HepG2 (cell line): ENCODE measurements around the gene PEX5L. TPM values are rescaled to one million over a fixed set of nuclear protein-coding genes. Genes with fewer than 3 reads are reported as not detected.

Experiments
- ATAC-seq: fragments of 200-7000 bp; cut with Tn5 transposase; 3 replicates; pipeline ENCODE4 v1.9.1; 2020; ENCODE audit warnings: mild to moderate bottlenecking, moderate library complexity
- BruUV-seq: library from RNA; stranded (reverse); fragments of 400-500 nt; replicated peaks from 2 replicates; lab custom pipeline; 2021; lab: Mats Ljungman, UMichigan
- CTCF ChIA-PET: fragments of 300-600 bp; formaldehyde crosslinking; extraction: SDS; loops from one replicate; lab custom pipeline; 2021; ENCODE audit warnings: low total read pairs, inconsistent platforms, low intra/inter-chr PET ratio; lab: Yijun Ruan, JAX
- POLR2A ChIA-PET: fragments of 350-600 bp; sonication (Branson Sonifier 250); formaldehyde crosslinking; loops from one replicate; lab custom pipeline; 2020; ENCODE audit warnings: antibody characterized with exemption, inconsistent platforms; lab: Yijun Ruan, JAX
- DNase-seq: peaks from one replicate; pipeline ENCODE4 v3.0.0-alpha.2; 2015; ENCODE audit warnings: low spot score
- FAIRE-seq: peaks from 3 replicates; lab custom pipeline; 2011; peaks lifted over from hg19 to GRCh38; lab: Jason Lieb, UNC
- H2AFZ ChIP-seq: one replicate; pipeline ENCODE4 v1.6.1; 2011; ENCODE audit warnings: low read length, inconsistent platforms
- H3K27ac ChIP-seq: fragments of 300-600 bp; 3 replicates; pipeline ENCODE4 v1.8.0; 2011; ENCODE audit warnings: mixed run types, mild to moderate bottlenecking, mixed read lengths, low read length, inconsistent platforms; ENCODE audit not compliant: insufficient read depth; ENCODE audit errors: extremely low read length
- H3K27me3 ChIP-seq, 2 experiments: fragments of 200-600 bp in 1 of 2; 2 replicates in 1 of 2; 3 replicates in 1 of 2; pipeline versions ENCODE4 v1.6.0 to v1.8.0; 2011; ENCODE audit warnings: low read length in 2 of 2, mild to moderate bottlenecking in 2 of 2, moderate library complexity in 2 of 2, inconsistent platforms in 1 of 2; ENCODE audit not compliant: insufficient read depth in 2 of 2, control insufficient read depth in 1 of 2
- H3K36me3 ChIP-seq, 2 experiments: fragments of 200-600 bp in 1 of 2; replicated peaks in 1 of 2; 2 replicates in 1 of 2; 3 replicates in 1 of 2; pipeline versions ENCODE4 v1.5.1 to v1.8.0; 2011; ENCODE audit warnings: low read length in 2 of 2, inconsistent platforms in 1 of 2; ENCODE audit not compliant: insufficient read depth in 2 of 2, control insufficient read depth in 1 of 2
- H3K4me1 ChIP-seq: 2 replicates; pipeline ENCODE4 v1.5.1; 2012; ENCODE audit warnings: low read length, inconsistent platforms; ENCODE audit not compliant: insufficient read depth
- H3K4me2 ChIP-seq: 2 replicates; pipeline ENCODE4 v1.6.0; 2011; ENCODE audit warnings: low read depth, low read length, inconsistent platforms
- H3K4me3 ChIP-seq, 3 experiments: fragments of 200-600 bp in 1 of 3; sonication (generic), shearing (Covaris generic) in 1 of 3; replicated peaks in 1 of 3; 2 replicates each; pipeline ENCODE4 v1.5.1; 2011 to 2016; ENCODE audit warnings: low read length in 3 of 3, inconsistent platforms in 2 of 3, low read depth in 2 of 3, mild to moderate bottlenecking in 2 of 3, control low read depth in 1 of 3, mixed read lengths in 1 of 3; ENCODE audit not compliant: insufficient read depth in 1 of 3
- H3K79me2 ChIP-seq: one replicate; pipeline ENCODE4 v1.6.1; 2011; ENCODE audit warnings: low read length, inconsistent platforms; ENCODE audit not compliant: insufficient read depth
- H3K9ac ChIP-seq: 2 replicates; pipeline ENCODE4 v1.6.0; 2011; ENCODE audit warnings: mild to moderate bottlenecking, low read depth, low read length, inconsistent platforms; ENCODE audit not compliant: insufficient read depth
- H3K9me3 ChIP-seq: 2 replicates; pipeline ENCODE4 v1.5.1; 2012; ENCODE audit warnings: mild to moderate bottlenecking, low read length
- H4K20me1 ChIP-seq: 2 replicates; pipeline ENCODE4 v1.6.0; 2011; ENCODE audit warnings: inconsistent platforms, mild to moderate bottlenecking, low read length, moderate library complexity; ENCODE audit not compliant: insufficient read depth
- CBX2 ChIP-seq, 2 experiments: fragments of 200-600 bp in 1 of 2; sonication (generic); formaldehyde crosslinking in 1 of 2; IDR thresholded peaks; 2 replicates each; pipeline versions ENCODE4 v1.7.0 to v1.8.1; 2018 to 2022; ENCODE audit warnings: low read depth in 2 of 2, low read length in 1 of 2, mild to moderate bottlenecking in 1 of 2, missing genetic modification reagents in 1 of 2
- CENPX ChIP-seq: sonication (generic); formaldehyde crosslinking; IDR thresholded peaks from 2 replicates; pipeline ENCODE4 v1.9.0; 2021; ENCODE audit warnings: mild to moderate bottlenecking, missing genetic modification reagents, moderate library complexity
- HHEX ChIP-seq: IDR thresholded peaks from 2 replicates; pipeline ENCODE4 v1.6.1; 2016; ENCODE audit warnings: control low read depth
- PHF20 ChIP-seq: sonication (generic); formaldehyde crosslinking; IDR thresholded peaks from 2 replicates; pipeline ENCODE4 v1.5.0; 2020; ENCODE audit warnings: mild to moderate bottlenecking, missing genetic modification reagents
- PHF21A ChIP-seq: sonication (generic); formaldehyde crosslinking; IDR thresholded peaks from 2 replicates; pipeline ENCODE4 v1.5.0; 2020; ENCODE audit warnings: mild to moderate bottlenecking, missing genetic modification reagents
- POLR2AphosphoS5 ChIP-seq: IDR thresholded peaks from 2 replicates; pipeline ENCODE4 v1.6.1; 2012; ENCODE audit warnings: low read depth, low read length
- POLR2G ChIP-seq: fragments of 200-400 bp; formaldehyde crosslinking; IDR thresholded peaks from 2 replicates; pipeline ENCODE4 v1.6.1; 2018; ENCODE audit warnings: mild to moderate bottlenecking, low read depth, low read length, moderate library complexity
- RBM22 ChIP-seq: fragments of 200-400 bp; formaldehyde crosslinking; optimal IDR thresholded peaks from 2 replicates; pipeline ENCODE3; 2017; ENCODE audit warnings: mild to moderate bottlenecking, low read length, moderate library complexity
- SALL1 ChIP-seq: sonication (generic); formaldehyde crosslinking; IDR thresholded peaks from 2 replicates; pipeline ENCODE4 v1.8.0; 2022; ENCODE audit warnings: mild to moderate bottlenecking, missing genetic modification reagents
- SAP130 ChIP-seq: IDR thresholded peaks from 2 replicates; pipeline ENCODE4 v1.6.1; 2016; ENCODE audit warnings: low read depth
- STAG1 ChIP-seq: sonication (generic); formaldehyde crosslinking; IDR thresholded peaks from 2 replicates; pipeline ENCODE4 v1.4.0; 2020; ENCODE audit warnings: missing genetic modification reagents
- ZNF121 ChIP-seq: sonication (generic); formaldehyde crosslinking; IDR thresholded peaks from 2 replicates; pipeline ENCODE4 v1.5.0; 2020; ENCODE audit warnings: mild to moderate bottlenecking, missing genetic modification reagents
- ZNF230 ChIP-seq: sonication (generic); formaldehyde crosslinking; IDR thresholded peaks from 2 replicates; pipeline ENCODE4 v1.4.0; 2020; ENCODE audit warnings: mild to moderate bottlenecking, missing genetic modification reagents
- ZNF232 ChIP-seq: sonication (generic); formaldehyde crosslinking; IDR thresholded peaks from 2 replicates; pipeline ENCODE4 v1.4.0; 2020; ENCODE audit warnings: missing genetic modification reagents, borderline replicate concordance
- ZNF841 ChIP-seq: sonication (generic); formaldehyde crosslinking; IDR thresholded peaks from 2 replicates; pipeline ENCODE4 v1.8.1; 2023; ENCODE audit warnings: missing genetic modification reagents, borderline replicate concordance
- WGBS: methylation state at CpG from one replicate; pipeline ENCODE4 v1.1.6; 2017; ENCODE audit warnings: low lambda C conversion rate; 5-methylcytosine and 5-hydroxymethylcytosine counted together
- in situ Hi-C: cut with HindIII; loops from 2 replicates; pipeline ENCODE4 v1.10.0; 2017; ENCODE audit warnings: low pct_unique_long_range_greater_than_20kb; ENCODE audit not compliant: extremely low pct_ligation_motif_present
- intact Hi-C: fragments of 100-400 bp; cut with micrococcal nuclease; formaldehyde crosslinking; loops from one replicate; pipeline ENCODE4 v1.10.0; 2022; ENCODE audit not compliant: unreplicated experiment
- polyA plus RNA-seq, 8 experiments: library from polyadenylated mRNA; depleted of rRNA in 3 of 8; stranded (reverse) in 7 of 8; unstranded in 1 of 8; fragments of >200 nt; fragmentation: Illumina TruSeq in 4 of 8; extraction: Trizol in 4 of 8; gene quantifications; 2 replicates each; pipeline versions ENCODE4 v1.2.1 to v1.2.3, GENCODE V29; 2011 to 2016; ENCODE audit warnings: low read depth in 4 of 8, missing spikeins in 1 of 8, mixed read lengths in 1 of 8; ENCODE audit not compliant: insufficient read depth in 1 of 8
- total RNA-seq, 5 experiments: library from RNA; depleted of rRNA; stranded (reverse); fragments of >200 nt; fragmentation: Illumina TruSeq; extraction: Trizol; gene quantifications; 2 replicates each; pipeline ENCODE4 v1.2.3, GENCODE V29; 2016; ENCODE audit warnings: low read depth in 1 of 5
- TF ChIP-seq, protein P1 (sequence below), 2 experiments: sonication (generic) in 1 of 2; formaldehyde crosslinking in 1 of 2; IDR thresholded peaks; 2 replicates each; pipeline versions ENCODE4 v1.5.1 to v1.6.1; 2011 to 2020; ENCODE audit warnings: borderline replicate concordance in 1 of 2, low read depth in 1 of 2, low read length in 1 of 2, mild to moderate bottlenecking in 1 of 2, missing genetic modification reagents in 1 of 2, moderate library complexity in 1 of 2

The PEX5L gene
- total and polyA plus RNA-seq, 2 of the 13 experiments (the other 11 are each of a cell fraction or from before 2014, with no cell fraction given): not detected

DNA sequence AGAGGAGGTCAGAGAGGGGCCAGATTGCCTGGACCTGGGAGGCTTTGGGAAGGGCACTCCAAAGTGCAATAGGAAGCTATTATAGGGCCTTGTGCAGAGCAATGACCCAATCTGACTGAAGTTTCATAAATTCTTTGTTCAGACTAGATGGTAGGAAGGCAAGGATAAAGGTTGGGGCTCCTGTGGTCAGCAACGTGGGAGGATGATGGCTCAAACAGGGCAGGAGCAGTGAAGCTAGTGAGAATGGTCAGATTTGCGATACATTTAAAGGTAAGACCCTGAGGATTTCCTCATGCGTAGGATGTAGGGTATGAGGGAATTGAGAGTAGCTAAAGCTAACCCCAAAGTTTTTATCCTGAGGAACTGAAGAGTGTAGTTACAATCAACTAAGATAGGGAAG lies 244.9 kb downstream of the PEX5L start:
- TF ChIP-seq POLR2AphosphoS5: 0 out of 2 replicates have a peak, but pooled peaks have one; percentile 24
- no peak for TF ChIP-seq HHEX (CRISPR knock-in tag)
- TF ChIP-seq POLR2G: 0 out of 2 replicates have a peak, but pooled peaks have one; percentile 50
- TF ChIP-seq RBM22: peak; percentile 53
- no peak for TF ChIP-seq PHF20 (CRISPR knock-in tag)
- TF ChIP-seq PHF21A: no peak
- TF ChIP-seq SAP130 (CRISPR knock-in tag): no peak
- H3K4me3 ChIP-seq: no peak overlapping the region

DNA sequence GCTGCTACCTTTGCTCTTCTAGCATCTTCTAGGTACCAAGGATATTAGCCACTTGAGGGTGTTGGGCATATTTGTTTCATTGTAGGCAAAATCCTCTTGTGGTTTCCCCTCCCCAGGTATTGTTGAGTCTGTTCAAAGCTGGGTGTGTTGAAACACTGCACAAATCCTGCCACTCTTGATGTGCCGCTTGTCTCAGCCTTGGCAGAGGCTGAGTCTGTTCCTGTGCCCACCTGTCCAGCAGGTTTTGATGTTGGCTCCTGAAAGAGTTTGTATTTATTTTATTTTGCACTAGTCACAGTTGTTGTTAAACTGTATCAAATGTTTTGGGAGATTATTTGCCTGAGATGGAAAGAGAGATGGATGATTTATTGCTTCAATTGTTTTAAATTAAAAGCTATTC lies 247.7 kb downstream of the PEX5L start:
- in situ Hi-C loops: no loop called here
- H3K4me3 ChIP-seq: no peak overlapping the region
- WGBS: 100% methylated on average over 1 of the region's 1 CpG
- TF ChIP-seq ZNF841 (CRISPR knock-in tag): no peak
- no peak for TF ChIP-seq ZNF232
- TF ChIP-seq, protein P1, sequence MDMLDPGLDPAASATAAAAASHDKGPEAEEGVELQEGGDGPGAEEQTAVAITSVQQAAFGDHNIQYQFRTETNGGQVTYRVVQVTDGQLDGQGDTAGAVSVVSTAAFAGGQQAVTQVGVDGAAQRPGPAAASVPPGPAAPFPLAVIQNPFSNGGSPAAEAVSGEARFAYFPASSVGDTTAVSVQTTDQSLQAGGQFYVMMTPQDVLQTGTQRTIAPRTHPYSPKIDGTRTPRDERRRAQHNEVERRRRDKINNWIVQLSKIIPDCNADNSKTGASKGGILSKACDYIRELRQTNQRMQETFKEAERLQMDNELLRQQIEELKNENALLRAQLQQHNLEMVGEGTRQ (IDR thresholded peaks at IDR 0.05; ENCODE audit: low read depth, low read length): no peak
- TF ChIP-seq, protein P1 (CRISPR knock-in tag; IDR thresholded peaks at IDR 0.05; ENCODE audit: borderline replicate concordance): no peak
- no peak for TF ChIP-seq ZNF121 (CRISPR knock-in tag)
- no peak for TF ChIP-seq SALL1 (CRISPR knock-in tag)
- TF ChIP-seq STAG1: no peak
- TF ChIP-seq CENPX (CRISPR knock-in tag): no peak
- no peak for TF ChIP-seq CBX2 (IDR thresholded peaks at IDR 0.05; ENCODE audit: low read depth, low read length)
- no peak for TF ChIP-seq CBX2 (CRISPR knock-in tag; IDR thresholded peaks at IDR 0.05; ENCODE audit: low read depth)
- no peak for TF ChIP-seq ZNF230 (CRISPR knock-in tag)

More for the DNA sequence above, 244.9 kb downstream of the PEX5L start:
- H4K20me1 ChIP-seq: no peaks in the 10 kb centered on the region
- H3K27ac ChIP-seq: no peak overlapping the region
- 68% methylated on average over 3 of the region's 3 CpGs for WGBS
- H3K9ac ChIP-seq: no peak overlapping the region
- no peaks in the 10 kb centered on the region for H3K79me2 ChIP-seq
- H3K27me3 ChIP-seq: no peaks in the 10 kb centered on the region
- in situ Hi-C loops (no loop called here), intact Hi-C loops (no loop called here)
- H3K36me3 ChIP-seq: peaks cover 0 to 1% of the 10 kb centered on the region in 2 experiments; a peak in 2 of 5 replicates
- H3K4me1 ChIP-seq: peaks cover 5% of the 10 kb centered on the region; the same call in 1 of the 2 replicates
- ChIA-PET POLR2A (no interaction called here), CTCF (no interaction called here)
- ATAC-seq (peak; percentile 34; the same call in 1 of the 3 replicates), DNase-seq (no peak), FAIRE-seq (no peak)
- no peaks in the 10 kb centered on the region for H3K9me3 ChIP-seq
- no peak overlapping the region for H2AFZ ChIP-seq
- BruUV-seq: no TSS peak
- no peak overlapping the region for H3K4me2 ChIP-seq

More for the DNA sequence above, 247.7 kb downstream of the PEX5L start:
- no peak overlapping the region for H3K27ac ChIP-seq
- no peaks in the 10 kb centered on the region for H3K27me3 ChIP-seq
- ATAC-seq (no peak), FAIRE-seq (no peak), DNase-seq (no peak)
- ChIA-PET CTCF (no interaction called here), POLR2A (no interaction called here)
- no peaks in the 10 kb centered on the region for H3K9me3 ChIP-seq
- no peak overlapping the region for H3K9ac ChIP-seq
- no peaks in the 10 kb centered on the region for H4K20me1 ChIP-seq
- H2AFZ ChIP-seq: no peak overlapping the region
- intact Hi-C loops: no loop called here
- BruUV-seq: no TSS peak
- H3K79me2 ChIP-seq: no peaks in the 10 kb centered on the region
- peaks cover 8 to 21% of the 10 kb centered on the region in 2 experiments for H3K36me3 ChIP-seq
- no peaks in the 10 kb centered on the region for H3K4me1 ChIP-seq
- H3K4me2 ChIP-seq: no peak overlapping the region
